Iris pigment epithelial cell (primary cell): ENCODE data around the gene LDLRAD4.
"Not testable (repeated sequence)": the region's sequence is repeated elsewhere in the genome, so short reads cannot be mapped to it uniquely, and the experiment has no call there.

Experiments
- DNase-seq: peaks from one replicate; pipeline ENCODE4 v3.0.0-alpha.2; 2011; ENCODE audit warnings: low read depth

The LDLRAD4 gene

DNA sequence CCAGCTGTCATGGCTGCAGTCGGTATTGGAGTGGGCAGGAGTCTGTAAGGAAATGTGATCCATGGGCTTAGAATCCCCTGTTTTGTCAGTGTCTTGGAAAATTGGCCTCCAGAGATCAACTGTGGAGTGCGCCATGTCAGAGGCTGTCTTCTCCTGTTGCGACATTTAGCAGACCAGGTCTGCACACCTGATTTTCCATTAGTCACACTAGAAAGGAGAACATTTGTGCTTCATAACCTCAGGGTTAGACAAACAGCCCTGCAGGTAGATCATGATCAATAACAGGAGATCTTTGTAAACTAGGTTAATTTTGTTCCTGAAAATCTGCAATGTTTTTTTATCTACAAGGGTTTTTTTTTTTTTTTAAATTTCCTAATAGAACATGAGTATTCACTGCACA is 28.0 kb downstream of the LDLRAD4 start:
- no peak for DNase-seq

DNA sequence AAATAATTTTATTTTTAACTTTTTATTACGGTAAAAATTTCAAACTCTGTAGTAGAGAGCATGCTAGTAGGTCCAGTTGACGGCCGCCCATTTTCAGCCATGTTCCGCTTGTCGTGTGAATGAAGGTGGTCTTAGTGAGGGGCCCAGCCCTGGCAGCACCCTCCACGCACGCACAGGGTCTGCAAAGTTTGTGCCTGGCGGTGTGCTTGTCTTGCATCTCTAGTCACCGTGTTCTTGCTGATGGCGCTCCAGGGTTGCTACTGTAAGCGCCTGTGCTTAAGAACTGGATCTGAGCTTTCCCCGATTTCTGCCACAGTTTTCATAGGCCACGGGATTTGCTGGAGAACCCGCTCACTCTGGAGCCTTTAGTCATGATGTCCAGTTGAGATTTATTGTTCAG is 28.9 kb downstream of the LDLRAD4 start:
- DNase-seq = no peak

DNA sequence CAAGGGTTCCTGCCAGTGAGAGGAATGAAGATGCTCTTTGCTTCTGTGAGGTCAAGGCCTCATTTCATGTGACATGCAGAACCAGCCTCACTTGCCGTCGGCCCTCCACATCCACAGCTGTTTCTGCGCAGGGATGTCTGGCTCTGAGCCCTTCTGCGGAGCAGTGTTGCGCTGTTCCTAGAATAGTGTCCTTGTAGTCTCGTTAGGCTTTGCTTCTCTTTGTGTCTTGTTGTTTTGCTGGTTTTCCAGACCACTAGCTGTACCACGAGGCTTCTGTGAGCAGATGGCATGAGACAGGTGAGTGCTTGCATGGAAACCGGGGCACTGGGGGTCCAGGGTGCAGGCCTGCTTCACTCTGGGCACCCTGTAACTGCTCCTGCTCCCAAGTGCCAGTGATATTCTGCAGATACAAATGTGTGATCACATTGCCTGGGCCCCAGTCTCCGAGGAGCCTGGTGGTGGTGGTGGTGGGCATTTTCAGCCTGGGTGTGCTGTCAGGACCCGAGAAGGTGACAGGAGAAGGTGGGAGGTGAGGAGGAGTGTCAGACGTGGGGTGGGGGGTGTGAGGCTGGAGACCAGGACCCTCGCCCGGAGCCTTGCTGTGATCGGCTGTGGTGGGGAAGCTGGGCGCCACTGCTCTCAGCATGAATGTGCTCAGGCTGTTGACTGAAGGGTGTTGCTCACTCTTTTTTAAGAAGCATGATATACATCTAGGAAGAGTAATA is 34.3 kb downstream of the LDLRAD4 start:
- no peak for DNase-seq

DNA sequence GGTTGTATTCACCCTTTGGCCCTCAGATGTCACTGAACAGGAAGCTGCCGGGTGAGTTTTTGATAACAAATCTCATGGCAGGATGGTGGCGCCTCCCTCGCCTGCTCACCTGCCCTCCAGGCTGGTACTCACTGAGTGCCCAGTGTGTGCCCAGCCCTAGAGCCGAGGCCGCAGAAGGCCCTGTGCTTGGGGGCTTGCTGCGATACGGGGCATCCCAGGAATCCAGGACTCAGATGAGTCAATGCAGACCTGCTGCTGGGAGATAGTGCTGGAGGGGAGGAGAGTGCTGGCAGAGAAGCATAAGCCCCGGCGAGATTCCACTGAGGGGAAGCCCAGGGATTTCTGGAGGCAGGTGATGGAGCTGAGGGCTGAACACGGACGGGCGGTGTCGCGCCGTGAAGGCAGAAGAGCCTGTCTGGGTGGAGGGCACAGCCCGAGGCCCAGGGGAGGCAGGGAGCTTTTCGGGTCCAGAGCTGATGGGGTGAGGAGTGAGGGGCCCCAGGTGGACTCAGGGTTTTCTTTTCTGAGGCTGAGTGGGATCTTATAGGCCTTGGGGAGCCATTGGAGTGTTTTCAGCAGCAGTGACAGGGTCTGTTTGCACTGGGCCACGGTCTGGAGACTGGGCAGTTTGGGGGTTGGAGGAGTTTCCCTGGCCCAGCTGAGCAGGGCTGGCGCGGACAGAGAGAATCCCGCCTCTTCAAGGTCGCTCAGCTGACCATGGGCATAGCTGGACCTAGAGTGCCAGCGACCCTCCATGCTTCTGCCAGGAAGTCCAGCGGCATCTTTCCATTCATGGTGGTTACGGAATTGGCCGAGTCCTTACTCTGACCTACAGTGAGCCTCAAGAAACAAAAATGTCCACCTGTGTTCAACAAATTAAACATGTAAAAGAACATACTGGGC is 35.5 kb downstream of the LDLRAD4 start:
- DNase-seq = no peak

DNA sequence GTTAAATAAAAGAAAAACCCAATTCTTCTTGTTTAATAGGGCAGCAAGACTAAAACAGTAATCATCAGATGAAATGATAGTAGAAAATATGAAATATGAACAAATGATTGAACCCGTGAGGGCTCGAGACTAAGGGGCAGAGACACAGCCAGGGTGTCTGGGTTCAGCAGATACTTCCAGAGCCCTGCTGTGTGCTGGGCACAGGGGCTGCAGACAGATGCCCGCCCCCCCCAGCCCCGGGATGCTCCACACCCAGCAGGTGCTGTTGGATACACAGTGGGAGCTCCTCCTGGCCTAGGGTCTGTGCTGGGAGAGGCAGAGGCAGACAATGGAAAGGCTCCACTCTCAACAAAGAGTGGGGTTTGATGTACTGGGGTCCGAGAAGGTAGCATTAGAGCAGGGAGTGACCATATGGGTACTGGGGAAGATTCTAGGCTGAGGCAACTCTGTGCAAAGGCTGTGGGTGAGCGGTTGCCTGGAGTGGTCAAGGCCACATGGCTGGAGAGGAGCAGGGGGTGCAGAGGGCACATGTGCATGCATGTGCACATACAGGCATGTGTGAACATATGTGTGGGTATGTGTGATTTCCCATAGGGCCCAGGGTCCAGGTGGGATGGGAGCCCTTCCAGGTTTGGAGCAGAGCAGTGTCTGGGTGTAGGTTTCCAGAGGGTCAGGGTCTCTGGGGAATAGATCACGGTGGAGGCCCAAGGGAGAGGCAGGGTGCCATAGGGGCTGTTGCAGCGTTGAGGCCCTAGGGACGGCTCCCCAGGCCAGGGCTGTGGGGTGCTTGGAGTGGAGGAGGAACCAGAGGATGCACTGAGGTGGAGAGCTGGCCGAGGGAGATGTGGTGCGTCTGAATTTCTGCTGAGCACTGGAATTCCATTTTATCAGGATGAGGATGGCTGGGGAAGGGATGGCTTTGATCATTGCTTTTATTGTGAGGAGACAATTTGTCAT is 36.7 kb downstream of the LDLRAD4 start:
- DNase-seq = no peak

DNA sequence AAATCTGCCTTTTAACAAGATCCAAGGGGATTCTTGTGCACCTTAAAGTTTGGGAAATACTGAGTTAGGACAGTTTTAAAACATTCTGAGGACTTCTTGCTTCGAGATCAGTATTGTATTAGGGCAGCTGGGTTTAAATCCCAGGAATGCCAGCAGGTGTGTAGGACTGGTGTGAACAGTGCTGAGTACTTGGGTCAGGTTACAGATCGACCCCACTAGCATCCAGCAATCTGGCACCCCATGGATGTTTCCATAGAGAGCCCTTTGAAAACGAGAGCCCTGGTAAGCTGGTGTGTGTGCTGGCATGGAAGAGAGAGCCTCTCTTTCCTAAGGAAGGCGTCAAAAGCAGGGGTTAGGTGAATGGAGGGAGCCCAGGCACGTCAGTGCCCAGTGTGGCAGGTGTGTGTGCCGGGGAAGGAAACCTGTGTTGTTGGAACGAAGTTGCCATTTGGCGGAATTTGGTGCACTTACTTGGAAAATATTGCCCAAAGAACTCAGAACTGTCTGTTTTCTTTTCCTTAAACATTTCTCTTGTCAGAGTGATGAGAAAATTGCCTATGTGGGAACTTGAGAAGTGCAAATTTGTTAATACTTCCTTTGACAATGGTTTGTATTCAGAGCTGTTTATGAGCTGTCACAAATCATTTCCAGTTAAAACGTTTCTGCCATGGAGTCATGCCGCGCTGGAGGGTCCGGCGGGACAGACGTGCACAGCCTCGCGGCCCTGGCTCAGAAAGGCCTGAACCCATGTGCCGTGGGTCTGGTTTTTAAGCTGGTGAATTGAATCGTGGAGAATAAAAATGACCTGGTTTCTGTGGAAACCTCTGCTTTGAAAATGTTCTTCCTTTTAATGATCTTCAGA is 38.1 kb downstream of the LDLRAD4 start:
- DNase-seq = no peak

DNA sequence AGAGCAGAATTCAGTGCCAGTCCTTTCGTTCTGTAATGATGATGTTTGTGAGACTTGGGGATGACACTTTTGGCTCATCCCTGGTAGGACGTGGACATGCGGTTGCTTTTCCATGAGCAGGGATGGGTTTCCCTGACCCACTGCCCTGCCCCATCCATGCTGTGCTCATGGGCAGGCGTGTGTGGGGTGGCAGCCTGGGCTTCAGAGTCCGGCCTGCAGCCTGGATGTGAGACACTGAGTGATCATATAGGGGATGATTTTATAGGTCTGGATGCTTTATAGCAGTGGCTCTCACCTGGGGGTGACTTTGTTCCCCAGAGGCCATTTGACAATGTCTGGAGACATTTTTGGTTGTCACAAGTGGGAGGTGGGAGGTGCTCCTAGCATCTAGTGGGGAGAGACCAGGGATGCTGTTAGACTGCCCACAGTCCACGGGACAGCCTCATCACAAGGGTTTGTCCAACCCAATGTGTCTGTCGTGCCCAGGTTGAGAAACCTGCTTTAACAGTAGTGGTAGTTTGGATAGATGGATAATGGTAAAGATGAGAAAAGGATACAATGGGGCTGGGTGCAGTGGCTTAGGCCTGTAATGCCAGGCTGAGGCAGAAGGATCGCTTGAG is 38.9 kb downstream of the LDLRAD4 start:
- no peak for DNase-seq

DNA sequence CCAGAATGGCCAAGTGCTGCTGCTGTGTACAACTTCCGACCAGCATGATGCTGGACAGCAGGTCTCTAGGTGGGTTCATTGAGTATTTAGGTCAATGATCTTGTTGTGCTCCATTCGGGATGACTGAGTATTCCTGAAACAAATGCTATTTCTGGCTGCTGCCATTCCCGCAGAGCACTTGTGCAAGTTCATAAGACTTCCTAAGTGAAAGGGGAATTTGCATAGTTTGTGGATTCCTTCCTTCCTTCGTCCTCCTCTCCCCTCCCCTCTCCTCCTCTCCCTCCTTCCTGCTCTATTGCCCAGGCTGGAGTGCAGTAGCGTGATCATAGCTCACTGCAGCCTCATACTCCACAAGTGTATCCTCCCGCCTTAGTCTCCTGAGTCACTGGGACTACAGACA is 40.4 kb downstream of the LDLRAD4 start:
- no peak for DNase-seq

DNA sequence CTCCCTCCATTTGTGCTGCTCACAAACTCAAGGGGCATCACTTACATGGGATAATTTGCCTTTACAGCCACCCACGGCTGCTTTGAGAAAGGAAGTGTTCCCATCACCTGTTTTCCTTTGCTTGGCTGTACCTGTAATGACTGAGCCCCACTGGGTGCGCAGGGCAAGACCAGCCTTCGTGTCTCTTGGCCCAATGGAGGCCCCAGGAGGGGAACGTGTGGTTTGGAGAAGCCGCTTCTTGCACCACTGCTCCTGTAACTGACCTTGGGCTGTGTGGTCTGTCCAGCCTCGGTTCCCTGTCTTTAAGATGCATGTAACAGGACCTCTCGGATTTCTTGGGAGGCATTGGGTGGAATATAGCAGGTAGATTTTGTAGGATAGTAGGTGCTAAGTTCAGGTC is 41.1 kb downstream of the LDLRAD4 start:
- no peak for DNase-seq

DNA sequence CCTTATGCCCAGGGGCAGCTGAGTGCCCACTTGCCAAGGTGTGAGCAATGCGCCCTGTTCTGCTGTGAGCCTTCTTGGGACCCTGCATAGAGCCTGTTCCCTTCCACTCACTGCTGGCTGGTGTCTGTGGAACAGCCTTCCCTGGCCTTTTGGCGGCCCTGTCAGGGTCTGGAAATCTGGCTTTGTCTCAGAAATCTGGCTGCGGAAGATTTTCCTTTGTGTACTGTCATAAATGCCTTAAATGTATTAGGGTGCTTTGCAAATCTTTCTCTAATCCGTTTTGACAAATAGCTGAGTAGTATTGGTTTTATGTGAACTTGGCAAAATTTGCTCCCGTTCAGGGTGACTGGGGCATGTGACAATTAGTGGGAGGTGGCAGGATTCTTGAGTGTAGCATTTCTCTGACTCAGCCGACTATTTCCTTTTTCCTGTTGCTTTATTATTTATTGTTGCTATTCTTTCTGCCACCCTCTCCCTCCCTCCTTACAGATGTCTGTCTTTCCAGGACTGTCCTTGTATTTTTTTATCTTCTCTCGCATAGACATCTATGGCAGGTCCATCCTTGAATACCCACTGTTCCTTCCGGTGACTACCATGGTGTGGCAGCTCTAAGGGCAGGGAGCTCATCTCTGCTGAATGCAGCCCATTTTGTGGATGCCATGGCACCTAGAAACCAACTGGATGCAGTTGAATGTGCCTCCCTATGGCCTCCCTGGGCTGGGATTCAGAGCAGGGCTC is 41.8 kb downstream of the LDLRAD4 start:
- DNase-seq = no peak

DNA sequence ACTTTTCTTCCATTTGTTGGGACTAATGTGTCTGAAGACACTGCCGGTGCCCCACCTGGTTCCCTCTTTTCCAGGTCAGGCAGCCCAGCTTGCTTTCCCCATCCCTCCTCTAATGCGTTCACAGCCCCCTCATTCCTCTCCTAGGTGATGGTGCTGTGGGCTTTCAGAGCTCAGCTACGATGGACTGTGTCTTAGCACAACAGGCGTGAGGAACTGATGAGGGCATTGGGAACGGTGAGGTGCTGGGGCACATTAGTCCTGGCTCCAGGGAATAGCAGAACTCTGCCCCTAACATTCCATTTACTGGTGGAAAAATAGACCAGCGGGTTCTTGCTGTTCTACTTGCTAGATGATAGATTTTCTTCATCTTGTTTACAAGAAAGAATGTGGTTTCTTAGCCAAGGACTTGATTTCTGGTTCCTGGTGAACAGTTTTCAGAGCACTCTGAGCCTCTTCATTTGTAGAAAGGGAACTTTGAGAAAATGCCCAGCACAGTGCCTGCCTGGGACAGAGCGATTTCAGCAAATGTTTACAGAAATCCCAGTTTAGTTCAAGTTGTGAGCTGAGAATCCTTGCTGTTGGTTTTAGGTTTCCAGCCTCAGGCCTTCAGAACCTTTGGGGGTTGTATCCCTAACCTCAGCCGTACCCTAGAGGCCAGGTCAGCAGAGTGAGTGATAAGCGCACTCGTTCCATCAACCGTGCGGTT is 42.5 kb downstream of the LDLRAD4 start:
- no peak for DNase-seq

DNA sequence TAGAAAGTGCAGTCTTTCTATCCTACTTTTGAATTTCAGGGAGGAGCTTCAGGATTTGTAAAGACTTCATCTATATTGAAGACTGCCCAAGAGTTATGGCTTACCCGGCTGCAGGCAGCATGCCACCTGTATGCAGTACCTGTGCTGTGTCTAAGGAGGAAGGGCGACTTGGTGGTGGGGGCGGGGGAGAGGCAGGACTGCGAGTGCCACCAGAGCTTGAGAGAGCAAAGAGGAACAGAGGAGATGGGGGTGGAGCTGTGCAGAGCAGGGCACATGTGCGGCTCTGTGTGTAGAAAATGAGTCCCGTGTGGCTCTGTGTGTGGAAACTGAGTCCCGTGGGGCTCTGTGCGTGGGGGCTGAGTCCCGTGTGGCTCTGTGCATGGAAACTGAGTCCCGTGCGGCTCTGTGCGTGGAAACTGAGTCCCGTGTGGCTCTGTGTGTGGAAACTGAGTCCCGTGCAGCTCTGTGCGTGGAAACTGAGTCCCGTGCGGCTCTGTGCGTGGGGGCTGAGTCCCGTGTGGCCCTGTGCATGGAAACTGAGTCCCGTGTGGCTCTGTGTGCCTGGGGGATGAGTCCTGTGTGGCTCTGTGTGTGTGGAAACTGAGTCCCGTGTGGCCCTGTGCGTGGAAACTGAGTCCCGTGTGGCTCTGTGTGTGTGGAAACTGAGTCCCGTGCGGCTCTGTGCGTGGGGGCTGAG is 43.2 kb downstream of the LDLRAD4 start:
- no peak for DNase-seq

DNA sequence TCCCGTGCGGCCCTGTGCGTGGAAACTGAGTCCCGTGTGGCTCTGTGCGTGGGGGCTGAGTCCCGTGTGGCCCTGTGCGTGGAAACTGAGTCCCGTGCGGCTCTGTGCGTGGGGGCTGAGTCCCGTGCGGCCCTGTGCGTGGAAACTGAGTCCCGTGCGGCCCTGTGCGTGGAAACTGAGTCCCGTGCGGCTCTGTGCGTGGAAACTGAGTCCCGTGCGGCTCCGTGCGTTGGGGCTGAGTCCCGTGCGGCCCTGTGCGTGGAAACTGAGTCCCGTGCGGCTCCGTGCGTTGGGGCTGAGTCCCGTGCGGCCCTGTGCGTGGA is 43.8 kb downstream of the LDLRAD4 start:
- DNase-seq = not testable (repeated sequence)

DNA sequence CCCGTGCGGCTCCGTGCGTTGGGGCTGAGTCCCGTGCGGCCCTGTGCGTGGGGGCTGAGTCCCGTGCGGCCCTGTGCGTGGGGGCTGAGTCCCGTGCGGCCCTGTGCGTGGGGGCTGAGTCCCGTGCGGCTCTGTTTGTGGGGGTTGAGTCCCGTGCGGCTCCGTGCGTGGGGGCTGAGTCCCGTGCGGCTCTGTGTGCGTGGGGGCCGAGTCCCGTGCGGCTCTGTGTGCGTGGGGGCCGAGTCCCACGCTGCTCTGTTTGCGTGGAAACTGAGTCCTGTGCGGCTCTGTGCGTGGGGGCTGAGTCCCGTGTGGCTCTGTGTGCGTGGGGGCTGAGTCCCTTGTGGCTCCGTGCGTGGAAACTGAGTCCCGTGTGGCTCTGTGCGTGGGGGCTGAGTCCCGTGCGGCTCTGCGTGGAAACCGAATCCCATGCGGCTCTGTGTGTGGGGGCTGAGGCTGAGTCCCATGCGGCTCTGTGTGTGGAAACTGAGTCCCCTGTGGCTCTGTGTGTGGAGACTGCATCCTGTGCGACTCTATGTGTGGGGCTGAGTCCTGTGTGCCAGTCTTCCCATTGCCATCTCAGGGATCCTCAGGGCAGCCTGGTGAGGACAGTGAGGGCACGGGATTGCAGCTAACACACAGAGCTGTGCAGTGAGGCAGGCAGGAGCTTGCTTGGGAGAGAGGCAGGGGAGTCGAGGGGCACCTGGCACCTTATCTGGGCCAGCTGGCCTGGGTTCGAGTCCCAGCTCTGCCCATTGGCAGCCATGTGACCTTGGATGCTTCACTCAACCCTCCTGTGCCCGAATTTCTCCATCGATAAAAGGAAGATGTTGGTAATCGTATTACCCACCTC is 44.5 kb downstream of the LDLRAD4 start:
- no peak for DNase-seq

DNA sequence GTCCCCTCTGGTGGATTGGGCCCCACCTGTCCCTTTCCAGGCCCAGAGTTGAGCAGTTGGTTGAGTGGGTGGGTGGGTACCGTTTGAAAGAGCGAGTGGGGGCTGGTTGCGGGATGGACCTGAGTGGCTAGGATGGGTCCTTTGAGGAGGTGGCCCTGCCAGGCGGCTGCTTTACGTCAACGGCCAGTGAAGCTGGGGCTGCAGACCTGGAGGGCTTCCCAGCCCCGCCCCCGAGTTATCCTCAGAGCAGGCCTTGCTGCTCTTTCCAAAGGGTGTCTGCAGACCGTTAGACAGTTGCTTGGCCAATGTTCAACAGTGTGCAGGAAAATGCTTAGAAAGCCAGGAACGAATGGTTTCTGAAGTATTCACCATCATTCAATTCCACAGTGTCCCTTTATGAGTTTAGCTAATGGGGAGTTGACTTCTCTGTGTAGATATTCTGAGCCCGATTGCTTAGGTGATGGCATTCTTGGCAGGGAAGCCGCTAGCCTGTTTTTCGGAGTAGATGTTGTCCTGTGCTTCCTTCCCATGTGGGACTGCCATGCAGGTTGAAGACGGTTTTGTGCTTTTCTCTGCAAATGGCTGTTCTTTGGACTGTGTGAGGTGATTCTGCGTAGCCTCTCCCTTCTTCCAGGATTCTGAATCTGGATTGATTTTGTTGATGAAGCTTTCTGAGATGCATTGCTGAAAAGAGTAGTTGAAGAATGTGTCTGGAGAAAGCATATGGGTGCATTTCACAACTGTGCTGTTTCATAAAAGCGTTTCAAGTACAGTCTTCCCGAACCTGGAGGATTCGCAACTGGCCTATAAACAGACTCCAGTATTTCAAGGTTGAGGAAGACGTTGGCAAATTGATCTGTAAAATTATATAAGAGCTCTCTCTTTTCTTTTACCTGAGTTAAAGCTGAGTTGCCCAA is 45.8 kb downstream of the LDLRAD4 start:
- DNase-seq = no peak

DNA sequence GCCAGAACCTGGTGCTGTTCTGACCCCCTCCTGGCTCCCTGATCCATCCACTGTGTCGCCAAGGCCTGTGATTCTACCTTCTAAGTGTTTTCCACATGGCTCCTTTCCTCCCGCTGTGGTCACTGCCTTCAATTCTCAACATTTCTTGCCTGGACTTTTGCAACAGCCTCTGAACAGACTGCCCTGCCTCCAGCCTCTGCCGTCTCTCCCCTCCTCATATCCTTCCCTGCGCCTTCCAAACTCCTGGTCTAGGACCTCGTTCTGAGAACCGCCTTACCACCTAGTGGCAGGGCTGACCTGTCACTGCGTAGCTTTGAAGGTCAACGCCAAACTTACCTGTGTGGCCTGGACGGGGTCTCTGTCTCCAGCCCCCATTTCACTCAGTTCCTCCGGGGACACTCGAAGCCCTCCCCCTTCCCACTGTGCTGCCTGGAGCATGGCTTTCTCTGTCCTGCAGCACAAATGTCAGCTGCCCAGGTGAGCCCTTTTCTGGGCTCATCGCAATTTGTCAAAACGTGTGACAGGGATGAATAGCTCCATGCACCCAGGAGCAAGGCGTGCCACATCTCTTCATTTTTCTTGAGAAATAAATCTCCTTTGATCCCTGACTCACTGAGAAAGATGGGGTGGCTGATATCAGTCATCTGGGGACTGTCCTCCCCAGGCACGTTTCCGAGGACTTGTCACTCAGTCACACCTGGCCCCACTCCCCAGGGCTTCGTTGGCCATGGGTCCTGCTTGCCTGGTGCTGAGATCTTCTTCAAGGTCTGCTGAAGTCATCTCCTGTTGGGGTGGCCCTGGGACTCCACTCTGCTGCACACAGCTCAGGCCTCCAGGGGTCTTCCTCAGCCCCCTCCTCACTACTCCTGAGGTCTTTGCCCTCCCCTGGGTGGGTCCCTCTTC is 46.7 kb downstream of the LDLRAD4 start:
- no peak for DNase-seq
